Activated CD4-positive, alpha-beta T cell treated with anti-CD3 and anti-CD28 coated beads, Interleukin-2, amount 50 U/mL, for 24 hours (primary cell): ENCODE data around the gene ARMH4.

Experiments used
- DNase-seq, 2 donors: peaks; one replicate each; pipeline ENCODE4 v3.0.0-alpha.2; 2020; ENCODE audit warnings: low read depth in 1 of 2, low spot score in 1 of 2

Gene ARMH4

DNA sequence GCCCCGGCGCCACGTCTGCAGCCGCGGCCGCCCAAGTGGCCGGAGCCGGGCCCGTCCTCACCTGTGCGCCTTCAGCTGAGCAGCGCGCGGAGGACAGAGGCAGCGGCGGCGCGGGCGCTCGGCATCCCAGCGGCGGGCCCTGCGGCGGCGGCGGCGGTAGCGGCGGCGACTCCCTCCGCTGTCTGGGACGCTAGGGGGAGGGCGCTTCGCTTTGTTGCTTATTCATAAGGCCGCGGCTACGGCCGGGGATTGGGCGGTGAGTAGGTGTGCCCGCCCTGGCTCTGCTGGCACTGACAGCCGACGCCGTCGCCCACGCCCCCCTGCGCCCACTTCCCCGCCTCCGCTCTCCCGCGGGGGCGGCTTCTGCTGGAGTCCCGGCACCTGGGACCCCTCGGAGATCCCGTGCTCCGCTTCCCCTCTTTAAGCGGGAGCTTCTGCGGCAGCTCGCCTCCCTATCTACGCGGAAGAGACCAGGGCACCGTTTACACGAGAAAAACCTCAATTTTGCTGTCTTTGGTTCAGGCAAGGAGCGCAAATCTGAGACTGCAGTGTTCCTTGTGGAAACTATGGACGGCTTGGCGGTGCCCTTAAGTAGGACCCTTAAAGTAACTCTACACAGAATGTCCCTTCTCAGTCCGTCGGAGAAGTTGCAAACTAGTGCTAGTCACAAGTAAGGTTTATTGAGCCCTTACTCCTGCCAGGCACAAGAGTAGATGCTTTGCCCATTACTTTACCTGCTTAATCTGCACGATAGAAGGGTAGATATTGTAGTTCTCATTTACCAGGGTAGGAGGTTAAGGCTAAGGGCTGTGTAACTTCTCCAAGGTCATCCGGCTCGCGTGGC, at the start of gene ARMH4:
ARMH4 (minus strand) TSS at position 200 of the 844 bp plus-strand sequence. CDS start 12,855 bp downstream, outside the sequence.
- peak; percentile 21 to 39 for DNase-seq

DNA sequence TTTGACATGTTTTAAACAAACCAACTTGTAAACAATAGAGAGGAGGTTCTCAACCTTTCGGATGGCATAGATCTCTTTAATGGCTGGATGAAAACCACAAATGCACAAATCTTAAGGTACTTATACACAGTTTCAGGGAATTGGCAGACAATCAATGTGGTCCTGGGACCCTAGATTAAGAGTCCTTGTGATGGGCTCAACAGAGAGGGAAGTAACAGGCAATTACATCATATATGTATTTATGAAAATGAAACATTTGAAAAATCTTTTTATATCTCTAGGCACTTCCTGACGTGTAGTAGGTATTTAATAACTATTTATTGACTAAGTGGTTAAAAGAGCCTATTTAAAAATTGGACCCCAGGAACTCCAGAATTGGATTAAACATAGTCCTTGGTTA, 48.8 kb upstream of the ARMH4 start:
- DNase-seq = no peak

- no peak for DNase-seq
Observed at GRCh38 chr14:58200480-58200841, 48.4 kb upstream of the ARMH4 start.

DNA sequence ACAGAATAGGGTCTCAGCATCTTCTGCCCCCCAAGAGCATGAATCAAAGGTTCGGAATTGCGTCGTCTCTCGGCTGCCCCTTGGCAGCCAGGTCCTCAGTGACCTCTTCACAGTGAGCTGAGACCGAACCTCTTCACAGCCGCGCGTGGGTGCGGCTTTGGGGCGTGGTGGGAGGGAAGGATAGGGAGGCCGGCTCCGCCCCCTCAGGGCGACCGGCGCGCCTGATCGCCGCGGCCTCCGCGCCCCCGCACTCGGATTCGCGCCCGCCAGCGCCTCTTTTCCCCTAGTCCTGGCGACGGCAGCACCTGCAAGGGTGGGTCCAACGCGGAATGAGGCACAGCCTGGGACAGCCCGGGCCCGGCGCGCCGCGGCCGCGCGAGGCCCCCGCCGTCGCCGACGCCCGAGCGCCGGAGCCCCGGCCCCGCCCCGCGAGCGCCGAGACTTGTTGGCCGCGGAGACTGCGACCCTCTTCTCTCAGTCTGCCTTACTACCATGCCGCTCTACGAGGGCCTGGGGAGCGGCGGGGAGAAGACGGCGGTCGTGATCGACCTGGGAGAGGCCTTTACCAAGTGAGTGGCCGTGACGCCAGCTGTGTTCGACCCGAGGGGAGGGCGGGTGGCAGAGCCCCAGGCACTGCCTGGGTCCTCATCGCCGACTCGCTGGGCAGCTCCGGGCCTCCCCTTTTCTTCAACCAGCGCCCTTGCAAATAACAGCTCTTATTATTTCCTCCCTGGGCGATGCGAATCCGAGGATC, 47.9 kb upstream of the ARMH4 start, which contains the start of gene ACTR10:
ACTR10 (plus strand) TSS at position 424 of the 754 bp plus-strand sequence; CDS start at position 493, 69 bp downstream.
- peak; percentile 84 for DNase-seq

DNA sequence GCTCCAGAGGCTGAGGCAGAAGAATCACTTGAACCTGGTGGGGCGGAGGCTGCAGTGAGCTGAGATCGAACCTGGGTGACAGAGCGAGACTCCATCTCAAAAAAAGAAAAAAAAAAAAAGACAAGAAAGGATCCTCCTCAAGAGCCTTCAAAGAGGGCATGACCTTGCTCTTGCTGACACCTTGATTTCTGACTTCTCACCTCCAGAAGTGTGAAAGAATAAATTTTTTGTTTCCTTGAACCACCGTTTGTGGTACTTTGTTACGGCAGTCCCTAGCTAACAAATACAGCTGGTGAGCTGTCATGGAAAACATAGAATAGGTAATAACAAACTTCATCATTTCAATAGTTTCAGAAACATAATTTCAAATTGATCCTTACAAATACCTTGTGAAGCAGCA, 46.1 kb upstream of the ARMH4 start:
- DNase-seq = no peak

DNA sequence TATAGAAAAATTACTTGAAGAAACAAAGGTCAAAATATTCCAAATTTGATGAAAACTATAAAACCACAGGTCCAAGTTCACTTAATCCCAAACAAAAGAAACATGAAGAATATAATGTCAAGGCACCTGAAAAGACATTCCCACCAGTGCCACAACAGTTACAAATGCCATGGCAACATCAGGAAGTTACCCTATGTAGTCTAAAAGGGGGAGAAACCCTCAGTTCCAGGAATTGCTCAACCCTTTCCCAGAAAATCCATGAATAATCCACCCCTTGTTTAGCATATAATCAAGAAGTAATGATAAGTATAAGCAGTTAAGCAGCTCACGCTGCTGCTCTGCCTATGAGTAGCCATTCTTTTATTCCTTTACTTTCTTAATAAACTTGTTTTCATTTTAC, 44.2 kb upstream of the ARMH4 start:
- no peak for DNase-seq

DNA sequence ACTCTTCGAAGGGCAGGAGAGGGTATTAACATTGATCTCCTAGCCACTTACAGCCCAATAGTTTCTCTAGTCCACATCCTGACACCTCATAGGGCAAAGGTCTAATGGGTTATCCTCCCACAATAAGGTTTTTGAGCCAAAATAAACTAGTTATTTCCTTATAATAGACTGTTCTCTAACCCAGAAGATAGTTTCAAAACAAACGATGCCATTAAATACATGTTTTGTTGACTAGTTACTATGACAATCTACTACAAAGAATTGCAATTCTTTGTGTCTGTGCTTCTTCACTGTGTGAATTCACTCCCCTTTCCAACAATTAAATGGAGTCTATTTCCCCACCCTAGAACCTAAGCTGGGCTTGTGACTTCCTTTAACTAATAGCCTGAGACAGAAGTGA, 41.5 kb upstream of the ARMH4 start:
- no peak for DNase-seq

DNA sequence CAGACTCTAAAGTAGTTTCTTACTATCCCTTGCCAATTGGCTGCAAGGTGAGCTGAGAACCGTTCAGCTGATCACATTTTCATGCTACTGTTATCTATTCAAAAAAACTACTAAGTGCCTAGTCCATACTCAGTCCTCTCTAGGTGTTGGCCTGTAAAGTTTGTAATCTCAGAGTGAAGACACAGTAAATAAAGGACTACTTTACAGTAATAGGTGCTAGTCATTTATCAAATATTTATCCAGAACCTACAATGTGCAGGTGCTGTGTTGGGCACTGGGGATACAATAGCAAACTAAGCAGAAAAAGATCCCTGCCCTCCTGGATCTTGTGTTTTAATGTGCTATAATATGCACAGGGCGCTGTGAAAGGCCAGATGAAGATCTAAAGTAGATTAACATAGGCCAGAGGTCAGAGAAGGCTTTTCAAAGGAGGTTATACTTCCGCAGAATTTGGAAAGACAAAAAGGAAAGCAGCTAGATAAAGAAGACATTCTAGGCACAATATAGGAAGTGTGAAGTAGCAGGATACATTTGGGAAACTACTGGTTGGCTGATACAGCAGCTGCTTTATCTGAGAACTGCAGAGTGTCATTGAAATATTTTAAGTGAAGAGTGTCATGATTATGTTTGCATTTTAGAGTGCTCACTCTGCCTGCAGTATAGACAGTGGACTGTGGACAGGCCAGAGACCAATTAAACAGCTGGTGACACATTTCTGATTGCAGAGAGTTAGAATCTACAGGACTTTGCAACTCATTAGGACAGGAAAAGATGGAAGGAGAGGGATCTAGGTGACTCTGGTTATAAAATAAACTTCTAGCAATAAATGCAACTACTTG, 40.0 kb upstream of the ARMH4 start:
- DNase-seq = no peak

- no peak for DNase-seq
Observed at GRCh38 chr14:58189176-58189575, 37.2 kb upstream of the ARMH4 start.

DNA sequence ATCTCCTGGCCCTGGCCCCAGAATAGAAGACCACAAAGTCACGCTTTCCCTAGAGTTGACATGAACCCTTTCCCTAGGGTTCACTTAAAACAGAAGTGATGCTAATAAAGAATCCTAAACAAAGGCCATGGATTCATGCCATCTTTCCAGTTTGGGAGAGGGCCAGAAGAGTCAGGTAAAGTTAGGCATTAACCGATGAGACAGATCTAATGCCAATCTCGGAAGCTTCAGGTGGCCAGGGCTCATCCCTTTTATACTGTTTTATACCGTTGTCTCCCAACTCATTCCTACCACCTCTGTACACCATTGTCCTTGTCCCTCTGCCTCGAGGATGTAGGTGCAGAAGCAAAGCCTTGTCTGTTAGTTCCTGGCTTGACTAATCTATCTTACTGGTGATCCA, 25.1 kb upstream of the ARMH4 start:
- DNase-seq = no peak

DNA sequence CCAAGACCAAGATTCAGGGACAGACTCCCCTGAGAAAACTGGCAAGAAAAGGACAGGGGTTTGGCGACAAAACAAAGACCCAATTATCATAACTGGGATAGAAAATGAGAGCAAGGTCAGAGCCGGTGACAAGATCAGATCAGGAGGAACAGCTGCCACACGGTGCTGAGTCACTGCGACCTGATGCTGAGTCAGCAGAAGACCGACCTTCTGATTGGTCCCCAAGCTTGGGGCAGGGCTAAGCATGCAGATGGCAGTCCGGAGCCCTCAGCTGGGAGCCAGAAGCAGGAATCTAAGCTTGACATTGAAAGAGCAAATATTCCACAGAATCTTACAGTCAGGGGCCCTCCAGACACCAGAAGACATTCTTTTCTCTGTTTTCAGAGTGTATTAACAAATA, 19.1 kb upstream of the ARMH4 start:
- peak in 1 of 2 donors; percentile 32 for DNase-seq

GRCh38 chr14:58167891-58168290, 15.9 kb upstream of the ARMH4 start:
- DNase-seq = no peak

DNA sequence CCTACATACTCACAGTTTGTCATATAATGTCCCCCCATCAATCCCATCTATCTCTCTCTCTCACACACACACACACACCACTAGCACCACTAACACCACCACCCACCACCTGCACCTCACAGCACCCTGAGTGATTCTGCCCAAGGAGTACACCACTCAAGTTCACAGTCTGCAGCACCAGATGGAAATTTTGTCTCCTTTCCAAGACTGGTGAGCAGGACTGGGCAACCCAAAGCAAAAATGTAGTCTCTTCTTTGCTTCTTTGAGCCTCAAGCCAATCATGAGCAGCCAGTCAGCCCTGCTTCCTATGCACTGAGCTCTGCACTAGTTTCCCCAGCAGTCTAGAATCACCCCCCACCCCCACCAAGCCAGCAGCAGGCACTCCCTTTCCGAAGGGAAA, 15.0 kb upstream of the ARMH4 start:
- no peak for DNase-seq

GRCh38 chr14:58166005-58166983, 14.3 kb upstream of the ARMH4 start:
- peak; percentile 57 to 70 for DNase-seq

- no peak for DNase-seq
Observed at GRCh38 chr14:58160561-58160960, 8.5 kb upstream of the ARMH4 start.

DNA sequence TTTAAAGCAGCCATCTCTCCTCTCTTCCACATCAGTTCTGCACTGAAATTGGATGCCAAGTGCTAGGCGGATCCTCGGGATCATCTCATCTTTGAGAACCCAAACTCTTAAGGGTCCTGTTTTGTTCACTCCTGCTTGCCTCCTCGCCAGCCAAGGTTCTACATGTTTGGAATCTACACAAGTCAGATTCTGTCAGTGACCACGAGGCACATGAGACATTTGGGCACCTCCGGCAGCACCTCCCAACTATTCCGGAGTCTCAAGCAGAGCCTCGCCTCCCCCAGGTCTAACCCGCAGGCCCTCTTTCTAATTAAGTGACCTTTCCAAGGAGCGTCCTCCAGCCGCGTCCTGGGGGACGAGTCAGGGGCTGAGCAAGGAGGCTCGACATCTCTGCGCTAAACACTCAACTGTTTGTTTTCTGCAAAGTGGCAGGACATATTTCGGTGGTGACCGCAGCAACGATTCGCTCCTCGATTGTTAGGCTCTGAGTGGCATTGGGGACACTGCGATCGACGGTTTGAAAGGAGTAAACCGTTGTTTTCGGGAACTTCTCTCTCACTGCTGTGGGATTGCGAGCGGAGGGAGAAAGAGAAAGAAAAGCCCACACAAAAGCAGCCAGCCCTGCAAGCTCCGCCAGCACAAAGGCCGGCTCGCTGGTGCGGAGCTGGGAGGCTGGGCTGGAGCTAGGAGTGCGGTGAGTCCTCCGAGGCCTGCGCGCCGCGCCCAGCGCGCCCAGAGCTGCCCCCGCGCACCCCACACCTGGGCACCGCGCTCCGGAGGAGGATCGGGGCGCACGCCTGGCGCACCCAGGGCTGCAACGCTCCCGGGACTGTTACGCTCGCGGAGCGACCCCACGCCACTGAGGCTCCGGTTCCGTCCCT, 640 bp downstream of the ARMH4 start:
- no peak for DNase-seq

DNA sequence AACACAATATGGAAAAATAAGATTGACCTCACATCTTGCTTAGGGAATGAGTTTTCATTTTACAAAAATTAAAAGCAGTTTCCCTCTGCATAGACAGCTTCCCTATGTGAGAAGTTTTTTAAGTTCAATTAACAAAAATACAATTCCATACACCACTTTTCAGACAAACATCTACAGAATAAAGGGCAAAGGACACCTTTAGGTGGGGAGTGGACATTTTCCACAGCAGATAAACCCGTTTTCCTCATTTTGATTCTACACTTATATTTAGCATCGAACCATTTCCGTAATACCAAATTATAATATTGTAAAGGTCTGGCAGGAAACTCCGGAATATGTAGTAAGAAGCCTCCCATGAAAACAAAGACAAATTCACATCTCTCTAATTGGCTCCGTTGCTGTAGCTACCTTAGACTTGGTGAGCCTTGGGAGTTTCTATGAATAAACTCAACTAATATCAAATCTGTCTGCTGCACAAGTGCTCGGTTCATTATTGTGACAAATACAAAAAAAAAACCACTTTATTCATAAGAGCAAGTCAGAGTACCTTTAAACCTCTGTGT, 1.7 kb downstream of the ARMH4 start:
- DNase-seq = no peak

GRCh38 chr14:58149196-58149595, 2.8 kb downstream of the ARMH4 start:
- DNase-seq = no peak

DNA sequence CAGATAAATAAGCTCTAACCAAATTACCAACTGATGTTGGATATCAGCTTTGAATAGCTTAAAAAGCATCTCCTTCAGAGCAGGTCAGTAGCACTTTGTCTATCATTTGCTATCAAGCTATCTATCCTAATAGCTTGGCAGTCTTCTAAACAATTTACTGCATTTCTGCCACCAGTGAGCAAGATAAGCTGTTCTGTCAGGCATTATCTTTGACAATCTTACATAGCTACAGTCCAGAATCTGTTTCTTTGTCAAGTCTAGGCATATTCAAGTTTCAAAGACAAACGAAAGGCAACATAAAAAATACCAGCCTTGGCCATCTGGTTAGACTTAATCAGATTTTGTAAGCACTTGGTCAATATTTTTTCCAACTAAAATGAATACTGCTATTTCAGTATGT, 5.6 kb downstream of the ARMH4 start:
- no peak for DNase-seq
